ENCODE measurements around the gene CCL7. TPM values are rescaled to one million over a fixed set of nuclear protein-coding genes. Genes with fewer than 3 reads are reported as not detected.

CCL7 gene
- total RNA-seq, 2 donors from 2014 or later = not detected

GRCh38 chr17:34252095-34252443, 18.0 kb upstream of the CCL7 start:
- peak overlapping the region; percentile 76 for H3K4me3 ChIP-seq (ENCODE audit: low read length)
- no peaks in the 10 kb centered on the region for H3K27me3 ChIP-seq (ENCODE audit: control insufficient read depth, insufficient read depth, low read length, poor library complexity, severe bottlenecking)
- TF ChIP-seq CTCF (conservative IDR thresholded peaks at IDR 0.05) = no peak
- Mint-ChIP-seq H3K36me3 (ENCODE audit: low read depth) (peaks cover 7% of the 10 kb centered on the region), H3K27ac (peak overlapping the region; percentile 60), H3K9me3 (no peaks in the 10 kb centered on the region), H3K4me3 (peak overlapping the region; percentile 23), H3K27me3 (ENCODE audit: insufficient read depth) (no peaks in the 10 kb centered on the region), H3K4me1 (peaks cover 52% of the 10 kb centered on the region)
- no peak for DNase-seq
- H3K27ac ChIP-seq (ENCODE audit: low read depth, low read length) = no peak overlapping the region
- peak overlapping the region; percentile 16 for H3K9ac ChIP-seq (ENCODE audit: extremely low read depth, low read length, poor library complexity, severe bottlenecking)
- H3K36me3 ChIP-seq (ENCODE audit: control insufficient read depth, insufficient read depth, low read length) = peaks cover 18% of the 10 kb centered on the region
- H3K9me3 ChIP-seq (ENCODE audit: control insufficient read depth, low read length) = no peaks in the 10 kb centered on the region
- H3K4me1 ChIP-seq (ENCODE audit: control insufficient read depth, insufficient read depth, low read length) = peaks cover 31% of the 10 kb centered on the region
- 89 to 100% methylated on average over 1 to 5 of the region's 5 CpGs for WGBS, 2 experiments (ENCODE audit: insufficient coverage in 1 of 2, insufficient read length in 1 of 2)

- H3K36me3 ChIP-seq (ENCODE audit: control insufficient read depth, insufficient read depth, low read length) = peaks cover 19% of the 10 kb centered on the region
- TF ChIP-seq CTCF (conservative IDR thresholded peaks at IDR 0.05) = no peak
- H3K27me3 ChIP-seq (ENCODE audit: control insufficient read depth, insufficient read depth, low read length, poor library complexity, severe bottlenecking) = no peaks in the 10 kb centered on the region
- peak; percentile 67 for DNase-seq
- no peaks in the 10 kb centered on the region for H3K27me3 Mint-ChIP-seq (ENCODE audit: insufficient read depth)
- 79 to 85% methylated on average over 6 of the region's 6 CpGs for WGBS, 2 experiments (ENCODE audit: insufficient coverage in 1 of 2, insufficient read length in 1 of 2)
- peak overlapping the region; percentile 23 for H3K4me3 Mint-ChIP-seq
- no peaks in the 10 kb centered on the region for H3K9me3 ChIP-seq (ENCODE audit: control insufficient read depth, low read length)
- H3K4me1 ChIP-seq (ENCODE audit: control insufficient read depth, insufficient read depth, low read length) = peaks cover 31% of the 10 kb centered on the region
- H3K4me1 Mint-ChIP-seq = peaks cover 52% of the 10 kb centered on the region
- H3K36me3 Mint-ChIP-seq (ENCODE audit: low read depth) = peaks cover 10% of the 10 kb centered on the region
- H3K27ac ChIP-seq (ENCODE audit: low read depth, low read length) = no peak overlapping the region
- H3K27ac Mint-ChIP-seq = no peak overlapping the region
- H3K9me3 Mint-ChIP-seq = no peaks in the 10 kb centered on the region
- peak overlapping the region; percentile 76 for H3K4me3 ChIP-seq (ENCODE audit: low read length)
- H3K9ac ChIP-seq (ENCODE audit: extremely low read depth, low read length, poor library complexity, severe bottlenecking) = no peak overlapping the region
Measured at GRCh38 chr17:34252444-34253138, 17.4 kb upstream of the CCL7 start.

GRCh38 chr17:34253139-34253525, 16.9 kb upstream of the CCL7 start:
- Histone ChIP-seq H3K9me3 (ENCODE audit: control insufficient read depth, low read length) (no peaks in the 10 kb centered on the region), H3K4me1 (ENCODE audit: control insufficient read depth, insufficient read depth, low read length) (peaks cover 31% of the 10 kb centered on the region), H3K27me3 (ENCODE audit: control insufficient read depth, insufficient read depth, low read length, poor library complexity, severe bottlenecking) (no peaks in the 10 kb centered on the region), H3K4me3 (ENCODE audit: low read length) (peak overlapping the region; percentile 76), H3K27ac (ENCODE audit: low read depth, low read length) (no peak overlapping the region), H3K9ac (ENCODE audit: extremely low read depth, low read length, poor library complexity, severe bottlenecking) (no peak overlapping the region), H3K36me3 (ENCODE audit: control insufficient read depth, insufficient read depth, low read length) (peaks cover 19% of the 10 kb centered on the region)
- peaks cover 52% of the 10 kb centered on the region for H3K4me1 Mint-ChIP-seq
- no peak for TF ChIP-seq CTCF (conservative IDR thresholded peaks at IDR 0.05)
- no peak for DNase-seq
- no peak overlapping the region for H3K4me3 Mint-ChIP-seq
- WGBS, 2 experiments (ENCODE audit: insufficient coverage in 1 of 2, insufficient read length in 1 of 2) = 91 to 96% methylated on average over 2 to 3 of the region's 3 CpGs
- H3K27me3 Mint-ChIP-seq (ENCODE audit: insufficient read depth) = no peaks in the 10 kb centered on the region
- no peaks in the 10 kb centered on the region for H3K9me3 Mint-ChIP-seq
- H3K36me3 Mint-ChIP-seq (ENCODE audit: low read depth) = peaks cover 10% of the 10 kb centered on the region
- no peak overlapping the region for H3K27ac Mint-ChIP-seq

Measured in endodermal cell (in vitro differentiated cells).